Gastroesophageal sphincter (tissue), 4 donors: Measurements from ENCODE around the gene SPEN. TPM values are rescaled to one million over a fixed set of nuclear protein-coding genes. Genes with fewer than 3 reads are reported as not detected.
"Not testable (repeated sequence)": the region's sequence is repeated elsewhere in the genome, so short reads cannot be mapped to it uniquely, and the experiment has no call there.

Source experiments
- ATAC-seq: fragments of 150-250 bp; one replicate; pipeline ENCODE4 v1.9.1; 2016; ENCODE audit warnings: mild to moderate bottlenecking, moderate library complexity
- H3K27ac ChIP-seq, 4 donors: fragments of 200-600 bp; sonication (generic) in 3 of 4; 1 replicate in 3 of 4; 2 replicates in 1 of 4; pipeline ENCODE4 v1.5.1; 2016 to 2019
- H3K27me3 ChIP-seq: fragments of 200-600 bp; sonication (generic); one replicate; pipeline ENCODE4 v1.5.1; 2019
- H3K36me3 ChIP-seq, 2 donors: fragments of 200-600 bp; sonication (generic); one replicate each; pipeline ENCODE4 v1.5.1; 2019; ENCODE audit warnings: control low read depth in 1 of 2
- H3K4me1 ChIP-seq, 3 donors: fragments of 200-600 bp; sonication (generic); 1 replicate in 2 of 3; 2 replicates in 1 of 3; pipeline ENCODE4 v1.5.1; 2016 to 2019; ENCODE audit warnings: control low read depth in 2 of 3
- H3K4me3 ChIP-seq, 2 donors: fragments of 200-600 bp; sonication (generic); one replicate each; pipeline ENCODE4 v1.5.1; 2019; ENCODE audit warnings: mild to moderate bottlenecking in 1 of 2, moderate library complexity in 1 of 2
- H3K9me3 ChIP-seq, 3 donors: fragments of 200-600 bp; sonication (generic); one replicate each; pipeline ENCODE4 v1.5.1; 2017 to 2019; ENCODE audit warnings: control low read depth in 2 of 3
- CTCF ChIP-seq, 4 experiments: fragments of 200-600 bp in 2 of 4; fragments of 450-650 bp in 2 of 4; sonication (generic) in 1 of 4; IDR thresholded peaks; one replicate each; pipeline ENCODE4 v1.5.1; 2017 to 2019; ENCODE audit warnings: antibody characterized with exemption in 4 of 4, mild to moderate bottlenecking in 2 of 4, moderate library complexity in 2 of 4
- EP300 ChIP-seq: sonication (generic); formaldehyde crosslinking; IDR thresholded peaks from one replicate; pipeline ENCODE4 v1.6.1; 2017; ENCODE audit warnings: antibody characterized with exemption, mild to moderate bottlenecking
- POLR2A ChIP-seq, 2 donors: fragments of 450-650 bp; IDR thresholded peaks; one replicate each; pipeline ENCODE4 v1.6.1; 2017; ENCODE audit warnings: antibody characterized with exemption in 2 of 2, mild to moderate bottlenecking in 2 of 2, moderate library complexity in 1 of 2
- POLR2AphosphoS5 ChIP-seq: sonication (generic); formaldehyde crosslinking; IDR thresholded peaks from one replicate; pipeline ENCODE4 v1.6.1; 2017; ENCODE audit warnings: antibody characterized with exemption
- WGBS, 2 donors: methylation state at CpG; one replicate each; pipeline ENCODE4 v1.1.5; 2018; ENCODE audit warnings: low coverage in 1 of 2; 5-methylcytosine and 5-hydroxymethylcytosine counted together
- total RNA-seq, 4 donors: library from RNA; depleted of rRNA; stranded (reverse); fragments of >200 nt; gene quantifications; one replicate each; pipeline ENCODE4 v1.1.0, GENCODE V29; 2016

Gene SPEN
- total RNA-seq, 4 donors from 2014 or later = 40.3 to 79.4 (median 50.7) TPM

GRCh38 chr1:15918962-15919715, 71.6 kb downstream of the SPEN start:
- no peak overlapping the region for H3K4me3 ChIP-seq
- 87 to 88% methylated on average over 11 of the region's 11 CpGs for WGBS, 2 donors
- peaks cover 0 to 97% of the 10 kb centered on the region in 2 donors for H3K36me3 ChIP-seq
- H3K4me1 ChIP-seq = peaks cover 0 to 30% (median 3%) of the 10 kb centered on the region in 3 donors
- no peak for ATAC-seq
- H3K9me3 ChIP-seq = no peaks in the 10 kb centered on the region
- TF ChIP-seq EP300 (no peak), POLR2AphosphoS5 (no peak), POLR2A (IDR thresholded peaks at IDR 0.05) (no peak), CTCF (IDR thresholded peaks at IDR 0.05) (no peak)
- H3K27ac ChIP-seq = peak overlapping the region in 1 of 4 donors; percentile 10
- H3K27me3 ChIP-seq = no peaks in the 10 kb centered on the region

GRCh38 chr1:15923241-15923640, 75.7 kb downstream of the SPEN start:
- Histone ChIP-seq H3K4me1 (no peaks in the 10 kb centered on the region), H3K36me3 (peaks cover 0 to 97% of the 10 kb centered on the region in 2 donors)
- no peak for ATAC-seq

GRCh38 chr1:15926448-15926847, 78.9 kb downstream of the SPEN start:
- H3K36me3 ChIP-seq = peaks cover 0 to 97% of the 10 kb centered on the region in 2 donors
- not testable (repeated sequence) for H3K27ac ChIP-seq, H3K27me3 ChIP-seq, H3K4me3 ChIP-seq, ATAC-seq, H3K9me3 ChIP-seq
- H3K4me1 ChIP-seq = peaks cover 0 to 15% (median 0%) of the 10 kb centered on the region in 3 donors
- 69 to 90% methylated on average over 2 to 8 of the region's 8 CpGs for WGBS, 2 donors

More at GRCh38 chr1:15923241-15923640, 75.7 kb downstream of the SPEN start:
- H3K27ac ChIP-seq = no peak overlapping the region
- TF ChIP-seq POLR2A (IDR thresholded peaks at IDR 0.05) (no peak), POLR2AphosphoS5 (no peak), EP300 (no peak), CTCF (IDR thresholded peaks at IDR 0.05) (no peak)
- no peak overlapping the region for H3K4me3 ChIP-seq
- H3K9me3 ChIP-seq = no peaks in the 10 kb centered on the region
- WGBS, 2 donors = 85 to 89% methylated on average over 2 of the region's 2 CpGs
- H3K27me3 ChIP-seq = no peaks in the 10 kb centered on the region

GRCh38 chr1:15928971-15929965, 81.8 kb downstream of the SPEN start:
- TF ChIP-seq POLR2A (IDR thresholded peaks at IDR 0.05) = no peak
- TF ChIP-seq POLR2AphosphoS5 = no peak
- TF ChIP-seq CTCF (IDR thresholded peaks at IDR 0.05) = no peak
- TF ChIP-seq EP300 = no peak
- peak overlapping the region in 2 of 4 donors; percentile 5 to 58 for H3K27ac ChIP-seq
- H3K27me3 ChIP-seq = no peaks in the 10 kb centered on the region
- H3K4me3 ChIP-seq = no peak overlapping the region
- ATAC-seq = no peak
- H3K9me3 ChIP-seq = no peaks in the 10 kb centered on the region
- H3K4me1 ChIP-seq = peaks cover 0 to 15% (median 0%) of the 10 kb centered on the region in 3 donors
- 67 to 88% methylated on average over 13 of the region's 17 CpGs for WGBS, 2 donors
- H3K36me3 ChIP-seq = peaks cover 0 to 97% of the 10 kb centered on the region in 2 donors

GRCh38 chr1:15931401-15931800, 83.9 kb downstream of the SPEN start:
- Histone ChIP-seq H3K27ac (no peak overlapping the region), H3K36me3 (peaks cover 0 to 100% of the 10 kb centered on the region in 2 donors), H3K9me3 (no peaks in the 10 kb centered on the region), H3K27me3 (no peaks in the 10 kb centered on the region), H3K4me3 (no peak overlapping the region), H3K4me1 (peaks cover 0 to 15% (median 0%) of the 10 kb centered on the region in 3 donors)
- TF ChIP-seq POLR2AphosphoS5 (no peak), POLR2A (IDR thresholded peaks at IDR 0.05) (no peak), EP300 (no peak), CTCF (IDR thresholded peaks at IDR 0.05) (no peak)
- no peak for ATAC-seq
- 93% methylated on average over 5 of the region's 11 CpGs for WGBS, 2 donors
